ENCODE measurements around the gene ZBTB7A. TPM values are rescaled to one million over a fixed set of nuclear protein-coding genes. Genes with fewer than 3 reads are reported as not detected.

The ZBTB7A gene
- total RNA-seq, 4 donors from 2014 or later = 138 to 162 (median 152) TPM

- 87 to 90% methylated on average over 32 of the region's 32 CpGs for WGBS, 2 donors
- intact Hi-C loops (cut with DNase I; ENCODE audit: low total_unique reads) = no loop called here
- no peak overlapping the region for H3K4me3 ChIP-seq (ENCODE audit: low read depth, poor library complexity, severe bottlenecking)
- peak in 1 of 2 donors; percentile 80 for DNase-seq (ENCODE audit: low spot score in 2 of 2)
- no peak for TF ChIP-seq POLR2A (IDR thresholded peaks at IDR 0.05)
- TF ChIP-seq CTCF (IDR thresholded peaks at IDR 0.05) = no peak
Measured at GRCh38 chr19:4045597-4046361, 20.9 kb downstream of the ZBTB7A start.

GRCh38 chr19:4044990-4045465 is 21.7 kb downstream of the ZBTB7A start:
- WGBS, 2 donors = 77 to 82% methylated on average over 21 of the region's 21 CpGs

GRCh38 chr19:4043966-4044715 is 22.6 kb downstream of the ZBTB7A start:
- 76 to 85% methylated on average over 28 to 31 of the region's 31 CpGs for WGBS, 2 donors
- TF ChIP-seq CTCF (IDR thresholded peaks at IDR 0.05) = no peak
- no peak for TF ChIP-seq POLR2A (IDR thresholded peaks at IDR 0.05)
- no peak overlapping the region for H3K4me3 ChIP-seq (ENCODE audit: low read depth, poor library complexity, severe bottlenecking)
- no peak for DNase-seq (ENCODE audit: low spot score in 2 of 2)
- intact Hi-C loops (cut with DNase I; ENCODE audit: low total_unique reads) = no loop called here

More at GRCh38 chr19:4044990-4045465, 21.7 kb downstream of the ZBTB7A start:
- H3K4me3 ChIP-seq (ENCODE audit: low read depth, poor library complexity, severe bottlenecking) = no peak overlapping the region
- peak in 1 of 2 donors; percentile 80 for DNase-seq (ENCODE audit: low spot score in 2 of 2)
- intact Hi-C loops (cut with DNase I; ENCODE audit: low total_unique reads) = no loop called here
- TF ChIP-seq CTCF (IDR thresholded peaks at IDR 0.05) = no peak
- no peak for TF ChIP-seq POLR2A (IDR thresholded peaks at IDR 0.05)

- H3K4me3 ChIP-seq (ENCODE audit: low read depth, poor library complexity, severe bottlenecking) = no peak overlapping the region
- intact Hi-C loops (cut with DNase I; ENCODE audit: low total_unique reads) = no loop called here
- no peak for TF ChIP-seq POLR2A (IDR thresholded peaks at IDR 0.05)
- no peak for TF ChIP-seq CTCF (IDR thresholded peaks at IDR 0.05)
- no peak for DNase-seq (ENCODE audit: low spot score in 2 of 2)
- 70 to 78% methylated on average over 10 of the region's 11 CpGs for WGBS, 2 donors
Measured at GRCh38 chr19:4043401-4043800, 23.3 kb downstream of the ZBTB7A start.

- intact Hi-C loops (cut with DNase I; ENCODE audit: low total_unique reads) = no loop called here
- TF ChIP-seq POLR2A (IDR thresholded peaks at IDR 0.05) (no peak), CTCF (IDR thresholded peaks at IDR 0.05) (no peak)
- no peak overlapping the region for H3K4me3 ChIP-seq (ENCODE audit: low read depth, poor library complexity, severe bottlenecking)
- 50 to 82% methylated on average over 14 of the region's 14 CpGs for WGBS, 2 donors
- DNase-seq (ENCODE audit: low spot score in 2 of 2) = no peak
Measured at GRCh38 chr19:4042731-4043082, 24.0 kb downstream of the ZBTB7A start.
